PC-9 (cell line): ENCODE data around the gene VPS9D1. TPM values are rescaled to one million over a fixed set of nuclear protein-coding genes. Genes with fewer than 3 reads are reported as not detected.
A peak's percentile ranks its signal among the peaks of the same experiment; 100 is the strongest.

Source experiments
- BruUV-seq: library from RNA; stranded (reverse); fragments of 400-500 nt; replicated peaks from 2 replicates; lab custom pipeline; 2021; lab: Mats Ljungman, UMichigan
- CTCF ChIA-PET: fragments of 300-600 bp; sonication (Branson Sonifier 250); formaldehyde crosslinking; loops from one replicate; lab custom pipeline; 2022; ENCODE audit warnings: antibody characterized with exemption; lab: Charles Lee
- POLR2A ChIA-PET: fragments of 300-600 bp; sonication (Branson Sonifier 250); formaldehyde crosslinking; loops from one replicate; lab custom pipeline; 2022; ENCODE audit warnings: antibody characterized with exemption; ENCODE audit not compliant: unreplicated experiment; lab: Charles Lee
- DNase-seq, 2 experiments: peaks; one replicate each; pipeline versions ENCODE4 v3.0.0 to v3.0.0-alpha.2; 2015 to 2022; ENCODE audit warnings: mixed read lengths in 1 of 2
- H2AFZ ChIP-seq: fragments of 200-600 bp; sonication (generic); 2 replicates; pipeline ENCODE4 v1.8.1; 2017; ENCODE audit warnings: antibody characterized with exemption
- H3F3A ChIP-seq: fragments of 200-600 bp; sonication (generic); 2 replicates; pipeline ENCODE4 v1.8.1; 2017; ENCODE audit warnings: antibody characterized with exemption, mild to moderate bottlenecking, low read depth; ENCODE audit not compliant: insufficient read depth
- H3K27ac ChIP-seq: fragments of 200-600 bp; sonication (generic); 2 replicates; pipeline ENCODE4 v1.6.1; 2016; ENCODE audit warnings: mixed run types
- H3K27me3 ChIP-seq: fragments of 200-600 bp; sonication (generic); 2 replicates; pipeline ENCODE4 v1.6.1; 2016; ENCODE audit warnings: low read depth, mixed run types; ENCODE audit not compliant: insufficient read depth
- H3K36me3 ChIP-seq: fragments of 200-600 bp; sonication (generic); 2 replicates; pipeline ENCODE4 v1.6.1; 2016; ENCODE audit warnings: low read depth, mixed run types
- H3K4me1 ChIP-seq: fragments of 200-600 bp; sonication (generic); replicated peaks from 2 replicates; pipeline ENCODE4 v1.6.1; 2016; ENCODE audit warnings: mixed run types; ENCODE audit not compliant: insufficient read depth
- H3K4me2 ChIP-seq: fragments of 200-600 bp; sonication (generic); 2 replicates; pipeline ENCODE4 v1.6.1; 2017; ENCODE audit warnings: mixed run types
- H3K4me3 ChIP-seq: fragments of 200-600 bp; sonication (generic); 2 replicates; pipeline ENCODE4 v1.6.1; 2016; ENCODE audit warnings: mixed run types
- H3K79me2 ChIP-seq: fragments of 200-600 bp; sonication (generic); 2 replicates; pipeline ENCODE4 v1.6.1; 2017; ENCODE audit warnings: low read depth, mixed run types
- H3K9me2 ChIP-seq: fragments of 200-600 bp; sonication (generic); 2 replicates; pipeline ENCODE4 v1.8.1; 2017; ENCODE audit warnings: mild to moderate bottlenecking; ENCODE audit not compliant: insufficient read depth
- H3K9me3 ChIP-seq: fragments of 200-600 bp; sonication (generic); 2 replicates; pipeline ENCODE4 v1.8.1; 2016; ENCODE audit warnings: low read depth; ENCODE audit not compliant: insufficient read depth
- H4K20me1 ChIP-seq: fragments of 200-600 bp; sonication (generic); 2 replicates; pipeline ENCODE4 v1.8.1; 2017; ENCODE audit not compliant: insufficient read depth
- CTCF ChIP-seq: fragments of 200-600 bp; sonication (generic); conservative IDR thresholded peaks from 2 replicates; pipeline ENCODE4 v1.6.1; 2017; ENCODE audit warnings: mixed run types, antibody characterized with exemption, mild to moderate bottlenecking, moderate library complexity
- EZH2 ChIP-seq: fragments of 200-600 bp; sonication (generic); IDR thresholded peaks from 2 replicates; pipeline ENCODE4 v1.8.0; 2017; ENCODE audit warnings: antibody characterized with exemption, low read depth
- intact Hi-C: fragments of 100-400 bp; cut with micrococcal nuclease; formaldehyde crosslinking; loops from one replicate; pipeline ENCODE4 v1.10.0; 2022; ENCODE audit not compliant: unreplicated experiment
- total RNA-seq: library from RNA; stranded (reverse); gene quantifications from 2 replicates; pipeline ENCODE4 v1.2.3, GENCODE V29; 2021

The VPS9D1 gene
- total RNA-seq, 1 experiment from 2014 or later = 15.2 TPM

DNA sequence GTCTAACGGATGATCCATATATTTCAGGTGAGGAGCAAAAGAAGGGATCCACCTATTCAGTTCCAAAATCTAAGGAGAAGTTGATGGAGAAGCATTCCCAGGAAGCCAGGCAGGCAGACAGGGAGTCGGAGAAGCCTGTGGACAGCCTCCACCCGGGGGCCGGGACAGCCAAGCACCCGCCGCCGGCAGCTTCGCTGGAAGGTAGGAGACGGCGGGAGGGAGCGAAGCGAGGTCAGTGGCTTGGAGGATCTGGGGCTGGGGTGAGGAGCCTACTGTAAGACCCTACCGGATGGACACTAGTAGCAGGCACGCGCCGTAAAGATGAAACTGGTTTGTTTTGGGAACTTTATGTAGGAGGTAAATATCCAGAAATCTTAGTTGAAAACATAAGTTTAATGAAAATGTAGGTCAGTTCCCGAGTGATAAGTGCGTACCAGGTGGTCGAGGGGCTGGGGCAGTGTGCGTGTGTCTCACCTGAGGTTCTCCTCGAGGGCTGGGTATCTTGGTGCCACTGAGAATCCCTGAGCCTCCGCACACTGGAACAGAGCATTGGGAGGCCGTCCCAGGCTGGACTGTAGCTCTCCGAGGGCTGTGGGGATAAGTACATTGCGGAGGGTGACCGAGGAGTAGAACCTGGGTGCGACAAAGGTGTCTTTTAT, 62.3 kb downstream of the VPS9D1 start:
- H4K20me1 ChIP-seq = peaks cover 14% of the 10 kb centered on the region
- no peak overlapping the region for H3K27ac ChIP-seq
- no TSS peak for BruUV-seq
- 0 out of 2 replicates have a peak, but pooled peaks cover 12% of the 10 kb centered on the region for H3K36me3 ChIP-seq
- peak overlapping the region; percentile 95 for H2AFZ ChIP-seq
- peaks cover 9% of the 10 kb centered on the region; the same call in 1 of the 2 replicates for H3F3A ChIP-seq
- POLR2A ChIA-PET = interaction anchor here (0.6 kb wide), 1 partner anchor 319 kb away, joined by 4 read pairs; no protein-coding TSS in a partner anchor
- no peaks in the 10 kb centered on the region for H3K27me3 ChIP-seq
- TF ChIP-seq CTCF (no peak), EZH2 (no peak)
- CTCF ChIA-PET = interaction anchor here (0.6 to 1.0 kb wide), 2 partner anchors 42 to 57 kb away, joined by 3 to 4 read pairs; no protein-coding TSS in a partner anchor
- peaks cover 18% of the 10 kb centered on the region for H3K4me1 ChIP-seq
- no peak for DNase-seq
- H3K4me3 ChIP-seq = peak overlapping the region; percentile 93
- H3K9me3 ChIP-seq = no peaks in the 10 kb centered on the region
- intact Hi-C loops = no loop called here
- peak overlapping the region; percentile 81 for H3K4me2 ChIP-seq
- no peaks in the 10 kb centered on the region for H3K9me2 ChIP-seq
- peaks cover 62% of the 10 kb centered on the region for H3K79me2 ChIP-seq

DNA sequence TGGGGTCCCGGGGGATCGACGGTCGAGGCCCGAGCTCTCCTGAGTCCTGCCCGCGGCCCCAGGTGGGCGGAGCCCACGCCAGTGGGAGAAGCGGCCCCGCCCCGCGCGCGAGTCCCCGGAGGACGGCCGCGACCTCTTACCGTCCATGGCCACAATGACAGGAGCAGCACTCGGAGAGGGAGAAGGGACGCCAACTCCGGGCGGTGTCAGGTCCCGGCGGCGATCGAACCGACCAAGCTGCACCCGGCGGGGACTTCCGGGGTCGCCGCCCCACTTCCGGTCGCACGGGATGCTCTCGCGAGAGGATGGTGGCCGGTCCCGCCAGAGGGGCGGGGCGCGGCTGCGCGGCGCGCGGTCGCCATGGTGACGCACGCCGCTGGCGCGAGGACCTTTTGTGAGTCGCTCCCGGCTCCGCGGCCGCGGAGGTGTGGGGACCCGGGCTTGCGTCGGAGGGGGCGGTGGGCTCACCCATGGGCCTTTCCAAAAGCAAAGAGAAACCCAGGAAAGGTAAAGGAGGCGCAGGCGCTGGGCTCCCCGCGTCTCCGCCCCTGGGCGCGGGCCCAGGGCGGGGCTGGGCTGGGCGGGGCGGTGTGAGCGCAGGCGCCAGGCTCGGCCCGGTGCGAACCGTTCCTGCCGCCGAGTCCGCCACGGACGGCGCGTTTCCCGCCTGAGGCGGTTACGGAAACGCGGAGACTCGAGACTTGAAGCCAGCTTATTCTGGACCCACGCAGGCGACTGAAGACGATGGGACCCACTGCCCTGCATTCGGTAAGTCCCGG, 63.1 kb downstream of the VPS9D1 start, which contains the start of the genes CHMP1A and SPATA33:
Gene CHMP1A, minus strand, starts transcription at position 267 of the 779 bp plus-strand sequence. Its CDS starts 120 bp downstream, at position 147.
Gene SPATA33, plus strand, starts transcription at position 395 of the 779 bp plus-strand sequence. Its CDS starts 76 bp downstream, at position 471.
- peaks cover 18% of the 10 kb centered on the region for H3K4me1 ChIP-seq
- H3K9me2 ChIP-seq = no peaks in the 10 kb centered on the region
- intact Hi-C loops = no loop called here
- peak within 1 kb of the TSS; percentile 93 for H3K4me3 ChIP-seq
- 0 out of 2 replicates have a peak, but pooled peaks cover 12% of the 10 kb centered on the region for H3K36me3 ChIP-seq
- peak within 1 kb of the TSS; percentile 81 for H3K4me2 ChIP-seq
- no peak within 1 kb of the TSS for H3K27ac ChIP-seq
- H2AFZ ChIP-seq = peak within 1 kb of the TSS; percentile 95
- no peaks in the 10 kb centered on the region for H3K27me3 ChIP-seq
- H3K79me2 ChIP-seq = peaks cover 64% of the 10 kb centered on the region
- DNase-seq = peak; percentile 66 to 95
- H3K9me3 ChIP-seq = no peaks in the 10 kb centered on the region
- H3F3A ChIP-seq = peaks cover 9% of the 10 kb centered on the region; the same call in 1 of the 2 replicates
- CTCF ChIA-PET = interaction anchor here (0.6 to 0.7 kb wide), 3 partner anchors 8 to 57 kb away, joined by 3 to 12 read pairs (median 12); no protein-coding TSS in a partner anchor
- BruUV-seq = no TSS peak
- POLR2A ChIA-PET = interaction anchor here (0.5 to 0.6 kb wide), 2 partner anchors 52 to 62 kb away, joined by 3 to 10 read pairs; no protein-coding TSS in a partner anchor
- TF ChIP-seq EZH2 (no peak), CTCF (no peak)
- peaks cover 14% of the 10 kb centered on the region for H4K20me1 ChIP-seq

Other genes starting within 250 kb of the VPS9D1 start
- gene ANKRD11, start 230.3 kb downstream of the VPS9D1 start, total RNA-seq = 206 and 220 TPM in 2 replicates
- 160 and 198 TPM in 2 replicates for gene SPG7, start 212.5 kb downstream of the VPS9D1 start, total RNA-seq
- gene RPL13, start 160.2 kb downstream of the VPS9D1 start, total RNA-seq = 2,045 and 3,124 TPM in 2 replicates
- 19.5 and 27.8 TPM in 2 replicates for gene CPNE7, start 145.1 kb downstream of the VPS9D1 start, total RNA-seq
- gene DPEP1, start 107.3 kb downstream of the VPS9D1 start, total RNA-seq = not detected in 2 replicates
- 151 and 237 TPM in 2 replicates for gene CHMP1A, start 63.2 kb downstream of the VPS9D1 start, total RNA-seq
- gene SPATA33, start 63.1 kb downstream of the VPS9D1 start, total RNA-seq = 21.0 and 25.6 TPM in 2 replicates
- gene CDK10, start 34.2 kb downstream of the VPS9D1 start, total RNA-seq = 76.6 and 110 TPM in 2 replicates
- 15.3 and 23.8 TPM in 2 replicates for gene SPATA2L, start 19.2 kb downstream of the VPS9D1 start, total RNA-seq
- 28.8 and 32.0 TPM in 2 replicates for gene ZNF276, start 639 bp upstream of the VPS9D1 start, total RNA-seq
- gene FANCA, start 95.7 kb upstream of the VPS9D1 start, total RNA-seq = 61.6 and 79.9 TPM in 2 replicates
- 34.5 and 48.6 TPM in 2 replicates for gene SPIRE2, start 107.6 kb upstream of the VPS9D1 start, total RNA-seq
- gene TCF25, start 152.7 kb upstream of the VPS9D1 start, total RNA-seq = 298 and 347 TPM in 2 replicates
- 34.3 and 45.2 TPM in 2 replicates for gene MC1R, start 198.0 kb upstream of the VPS9D1 start, total RNA-seq
- 79.6 and 105 TPM in 2 replicates for gene TUBB3, start 202.4 kb upstream of the VPS9D1 start, total RNA-seq
- gene DEF8, start 227.9 kb upstream of the VPS9D1 start, total RNA-seq = 59.6 and 66.9 TPM in 2 replicates